NCI-H2029 (cell line): Measurements from ENCODE around the gene GRM5.
"Not testable (repeated sequence)": the region's sequence is repeated elsewhere in the genome, so short reads cannot be mapped to it uniquely, and the experiment has no call there.

Experiments
- DNase-seq: peaks from one replicate; lab custom pipeline; 2025; lab: John Stamatoyannopoulos, UW

The GRM5 gene

DNA sequence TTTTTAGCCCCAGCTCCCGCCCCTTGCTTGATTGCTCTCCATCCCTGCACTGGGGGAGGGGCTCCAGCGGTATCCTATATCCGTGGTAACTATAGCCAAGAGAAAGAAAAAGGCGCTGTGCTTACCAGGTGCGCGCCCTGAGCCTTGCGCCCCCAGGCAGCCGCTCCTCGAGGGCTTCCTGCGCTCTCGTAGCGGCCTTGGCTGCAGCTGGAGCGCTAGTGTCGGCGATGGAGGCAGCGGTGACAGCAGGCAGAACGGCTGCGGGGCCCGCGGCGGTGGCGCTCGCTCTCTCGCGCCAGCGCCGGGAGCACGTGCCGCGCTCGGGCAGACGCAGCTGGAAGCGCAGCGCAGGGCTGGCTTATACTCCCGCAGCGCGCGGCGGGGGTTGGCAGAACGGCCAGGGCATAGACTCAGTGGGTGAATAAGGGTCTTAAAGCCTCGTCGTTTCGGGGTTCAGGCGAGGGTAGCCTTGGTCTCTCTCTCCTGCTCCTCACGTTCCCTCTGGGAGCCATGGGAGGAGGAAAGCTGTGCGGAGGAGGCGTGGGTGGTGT, at the start of gene GRM5:
TSS of gene GRM5 (minus strand) at position 332 of the 551 bp plus-strand sequence. CDS start 18,110 bp downstream, outside the sequence.
- not testable (repeated sequence) for DNase-seq

DNA sequence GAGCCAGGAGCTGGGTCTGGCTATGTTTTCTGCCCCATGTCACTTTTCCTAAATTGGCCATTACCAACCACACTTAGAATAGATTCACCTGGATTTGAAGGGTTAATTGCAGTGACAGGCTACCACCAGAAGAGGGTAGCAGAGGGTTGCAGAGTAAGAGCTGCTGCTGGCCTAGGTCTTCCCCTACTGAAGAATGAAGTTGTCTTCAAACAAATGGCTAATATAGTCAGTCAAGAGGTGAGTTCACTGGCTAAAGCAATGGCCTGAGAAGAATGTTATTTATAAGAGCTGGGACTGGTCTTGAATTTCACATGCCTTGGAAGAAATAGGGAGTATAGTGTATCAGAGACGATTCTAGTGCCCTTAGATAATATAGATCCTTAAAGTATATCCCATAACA, 32.2 kb upstream of the GRM5 start:
- not testable (repeated sequence) for DNase-seq

DNA sequence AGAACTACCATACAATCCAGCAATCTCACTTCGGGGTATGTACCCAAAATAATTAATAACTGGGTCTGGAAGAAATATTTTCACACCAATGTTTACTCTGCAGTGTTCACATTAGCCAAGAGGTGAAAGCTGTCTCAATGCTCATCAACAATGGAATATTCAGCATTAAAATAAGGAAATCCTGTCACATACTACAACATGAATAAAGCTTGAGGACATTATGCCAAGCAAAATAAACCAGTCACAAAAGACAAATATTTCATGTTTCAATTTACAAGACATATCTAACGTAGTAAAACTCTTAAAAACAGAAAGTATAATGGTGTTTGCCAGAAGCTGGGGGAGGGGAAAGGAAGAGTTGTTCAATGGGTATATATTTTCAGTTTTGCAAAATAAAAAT, 28.0 kb upstream of the GRM5 start:
- not testable (repeated sequence) for DNase-seq

DNA sequence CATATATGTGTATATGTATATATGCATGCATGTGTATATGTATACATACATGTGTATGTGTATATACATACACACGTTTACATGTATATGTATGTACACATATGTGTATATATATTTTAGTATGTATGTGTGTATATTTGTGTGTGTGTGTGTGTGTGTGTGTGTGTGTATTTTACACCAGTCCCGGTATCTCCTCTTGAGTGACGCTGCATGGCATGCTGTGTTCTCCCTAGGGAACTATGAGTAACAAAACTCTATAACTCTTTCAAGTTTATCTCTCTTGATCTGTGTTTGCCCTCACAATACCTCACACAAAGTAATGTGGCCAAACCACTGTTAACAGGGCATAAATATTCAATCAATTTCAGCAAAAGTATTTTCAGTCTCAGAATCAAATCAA, 19.2 kb upstream of the GRM5 start:
- DNase-seq, result not testable (repeated sequence)

DNA sequence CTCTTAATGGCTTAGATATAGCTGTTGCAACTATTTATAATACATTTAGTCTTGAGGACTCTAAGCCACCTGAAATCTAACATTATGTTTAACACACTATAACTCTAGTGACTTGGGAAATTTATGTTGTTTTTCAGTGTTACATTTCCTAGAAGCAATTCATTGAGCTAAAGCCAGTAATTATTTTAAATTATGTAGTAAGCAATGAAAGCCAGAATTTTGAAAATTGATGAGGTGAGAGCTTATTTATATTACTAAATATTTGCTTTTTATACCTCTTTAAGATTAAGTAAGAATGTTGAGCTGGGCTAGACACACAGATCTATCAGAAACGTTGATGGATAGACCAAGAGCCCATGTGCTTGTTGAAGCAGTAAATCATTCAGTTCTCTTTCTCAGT, 5.1 kb upstream of the GRM5 start:
- DNase-seq, result not testable (repeated sequence)

DNA sequence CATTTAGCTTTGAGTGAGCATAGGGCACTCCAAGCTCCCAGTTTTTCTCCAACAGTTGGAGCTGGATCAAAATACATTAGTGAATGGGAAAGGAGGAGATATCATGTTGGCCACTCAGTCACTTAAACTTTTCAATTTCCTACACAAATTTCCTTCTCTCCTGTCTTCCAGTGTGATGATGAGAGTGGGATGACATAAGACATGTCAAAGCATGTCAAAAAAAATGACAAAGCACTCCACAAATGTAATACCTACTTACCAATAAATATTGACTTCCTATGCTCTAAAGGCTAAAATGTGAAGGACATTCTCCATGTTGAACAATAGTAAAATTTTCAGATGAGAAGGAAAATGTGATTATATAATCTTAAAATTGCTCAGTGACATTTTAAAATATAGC, 1.5 kb upstream of the GRM5 start:
- no peak for DNase-seq

DNA sequence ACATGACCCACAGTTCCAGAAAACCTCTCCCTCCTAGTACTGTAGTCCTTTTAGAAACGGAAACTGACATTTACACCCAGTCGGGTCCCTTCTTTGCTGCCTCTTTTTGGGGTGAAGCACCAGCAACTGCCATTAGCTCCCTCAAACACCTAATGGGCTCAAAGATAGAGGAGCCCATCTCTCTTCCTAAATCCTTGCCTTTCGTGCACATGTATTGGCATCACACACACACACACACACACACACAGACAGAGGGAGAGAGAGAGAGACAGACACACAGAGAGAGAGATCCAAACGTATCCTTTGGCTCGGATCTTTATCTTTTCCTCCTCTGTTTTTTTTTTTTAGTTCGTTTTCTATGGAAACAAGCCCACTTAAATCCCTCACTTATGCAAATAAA, 716 bp downstream of the GRM5 start:
- DNase-seq, result no peak

DNA sequence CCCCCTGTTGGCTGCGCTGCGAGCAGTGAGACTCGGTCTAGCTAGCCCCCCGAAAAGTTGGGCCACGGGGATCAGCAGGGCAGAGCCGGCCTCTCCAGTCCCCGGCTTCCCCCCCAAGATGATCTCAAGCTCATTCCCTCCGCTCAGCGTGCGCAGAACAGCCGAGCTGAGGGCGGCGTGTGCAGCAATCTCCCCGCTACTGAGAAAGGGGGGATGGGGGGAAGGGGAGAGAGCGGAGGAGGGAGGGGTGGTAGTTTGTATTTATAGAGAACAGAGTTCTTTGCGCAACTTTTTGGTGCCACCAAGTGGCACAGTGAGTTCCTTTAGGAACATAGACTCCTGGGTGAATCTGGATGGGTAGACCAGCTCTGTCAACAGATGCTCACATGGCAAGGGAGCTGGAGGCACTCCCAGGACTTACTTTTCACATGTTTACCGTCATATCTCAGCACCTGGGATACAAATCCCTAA, 2.3 kb downstream of the GRM5 start:
- DNase-seq, result not testable (repeated sequence)

DNA sequence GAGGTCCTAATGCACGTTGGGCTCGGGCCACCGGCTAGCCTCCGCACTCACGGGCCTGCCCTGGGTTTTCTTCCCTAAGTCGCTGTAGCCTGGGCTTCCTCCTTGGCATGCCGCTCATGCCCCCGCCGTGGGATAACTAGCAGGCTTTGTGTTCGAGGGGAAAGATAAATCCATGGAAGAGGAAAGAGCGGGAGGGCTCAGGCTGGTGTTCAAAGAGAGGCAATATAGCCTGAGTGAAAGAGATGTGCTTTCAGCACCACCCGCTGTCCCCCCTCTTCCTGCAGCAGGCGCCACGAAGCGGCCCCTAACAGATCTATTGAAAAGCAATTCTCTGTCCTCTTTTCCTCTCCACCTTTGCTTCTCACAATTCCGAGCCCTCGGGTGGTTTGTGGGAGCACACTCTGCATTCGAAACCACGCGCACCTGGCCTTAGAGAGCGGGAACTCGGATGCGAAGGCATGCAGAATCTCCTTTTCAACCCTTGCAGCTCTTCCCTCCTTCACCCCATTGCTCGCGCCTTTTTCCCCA, 2.9 kb downstream of the GRM5 start:
- not testable (repeated sequence) for DNase-seq

DNA sequence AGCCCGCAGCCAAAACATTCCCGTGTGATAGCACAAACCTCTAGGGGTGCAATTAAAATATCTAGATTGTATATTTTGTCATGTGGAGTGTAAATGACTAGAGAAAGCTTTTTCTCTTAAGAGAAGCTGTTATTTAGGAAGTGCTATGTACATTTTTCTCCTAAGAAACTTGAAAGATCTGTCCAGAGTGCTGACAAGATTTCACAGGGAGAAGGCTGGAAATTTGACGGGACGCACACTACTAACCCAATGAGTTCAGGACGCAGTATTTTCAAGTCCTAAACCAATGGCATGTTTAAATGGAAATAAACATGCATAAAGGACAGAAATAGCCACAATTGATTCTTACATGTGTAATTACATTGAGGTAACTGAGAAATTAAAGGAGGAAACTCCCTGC, 3.9 kb downstream of the GRM5 start:
- not testable (repeated sequence) for DNase-seq

DNA sequence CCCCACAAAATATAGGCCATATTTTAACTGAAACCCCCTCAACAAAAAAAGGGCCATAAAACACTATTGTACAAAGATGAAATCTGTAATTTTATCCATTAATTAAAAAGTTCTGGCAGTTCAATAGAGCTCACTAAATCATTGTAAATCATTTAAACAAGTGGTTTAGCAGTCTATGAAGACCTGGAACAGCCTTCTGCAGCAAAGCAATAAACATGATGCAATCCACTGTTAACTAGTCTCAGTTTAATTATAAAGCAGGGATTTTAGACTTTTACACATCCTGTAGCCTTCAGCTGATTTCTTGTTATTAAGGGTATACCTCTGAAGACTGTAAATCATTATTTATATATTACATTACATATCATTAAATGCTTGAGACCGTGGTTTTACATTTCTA, 8.4 kb downstream of the GRM5 start:
- DNase-seq, result not testable (repeated sequence)

DNA sequence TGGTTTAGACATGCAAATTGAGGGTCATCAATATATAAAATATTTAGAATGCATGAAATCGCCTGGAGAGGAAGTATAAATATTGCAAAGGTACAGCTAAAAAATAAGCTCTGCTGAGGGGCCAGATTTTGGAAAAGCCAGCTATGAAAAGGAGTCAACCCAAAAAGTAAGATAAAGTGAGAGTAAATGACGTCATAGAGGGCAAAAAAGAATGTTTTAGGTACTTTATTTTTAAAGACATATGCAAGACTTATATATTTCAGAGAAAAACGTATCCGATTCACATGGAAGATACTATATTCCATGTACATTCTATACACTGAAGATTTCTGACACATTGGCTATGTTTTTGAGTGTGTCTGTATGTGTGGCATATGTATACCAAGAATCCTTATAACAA, 13.6 kb downstream of the GRM5 start:
- DNase-seq, result no peak

DNA sequence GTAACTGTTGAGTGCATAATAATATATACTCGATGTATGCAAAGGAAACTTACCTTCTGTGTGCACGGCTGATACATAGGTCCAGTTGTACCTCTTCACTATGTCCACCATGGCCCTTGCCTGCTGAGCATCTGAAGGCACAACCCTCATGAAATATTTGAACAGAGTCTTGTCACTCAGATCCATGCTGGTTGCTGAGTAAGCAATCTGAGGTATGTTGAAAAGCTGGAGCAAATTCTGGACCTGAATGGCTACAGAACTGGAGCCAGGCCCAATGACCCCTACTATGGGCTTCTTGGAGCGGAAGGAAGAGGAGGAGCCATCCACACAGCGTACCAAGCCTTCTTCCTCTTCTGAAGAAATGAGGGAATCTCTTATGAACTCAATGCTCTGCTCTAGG, 18.6 kb downstream of the GRM5 start:
- not testable (repeated sequence) for DNase-seq

DNA sequence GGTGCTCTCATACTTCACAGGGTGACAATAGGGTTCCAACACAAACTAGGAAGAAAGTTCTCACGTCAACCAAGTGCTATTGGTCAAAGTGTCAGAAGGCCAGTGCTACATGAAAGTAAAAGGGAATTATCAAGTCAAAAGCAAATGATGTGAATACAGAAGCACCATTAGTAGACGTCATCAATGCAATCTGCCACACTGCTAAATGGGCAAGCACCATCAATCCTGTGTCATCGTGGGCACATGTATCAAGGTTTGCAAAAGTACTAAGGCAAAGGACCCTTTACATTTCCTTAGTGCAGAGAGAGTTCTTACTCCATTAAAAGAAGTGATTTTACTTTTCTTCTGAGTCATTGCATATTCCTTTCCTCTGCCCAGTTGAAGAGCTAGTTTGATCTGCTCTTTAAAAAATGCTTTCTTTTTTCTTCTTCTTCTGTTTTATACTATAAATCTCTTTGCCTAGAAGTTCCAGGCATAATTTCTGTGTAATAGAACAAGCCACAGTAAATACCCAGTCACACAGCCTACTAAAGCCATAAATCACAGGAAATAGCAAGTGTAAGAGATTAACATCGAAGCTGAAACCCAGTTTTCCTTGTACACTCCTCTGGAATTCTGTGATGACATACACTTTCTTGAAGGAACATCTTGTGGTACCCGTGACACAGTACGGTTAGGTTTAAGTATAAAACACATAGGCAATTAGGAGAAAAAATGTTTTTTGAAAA, 21.8 kb downstream of the GRM5 start:
- not testable (repeated sequence) for DNase-seq

DNA sequence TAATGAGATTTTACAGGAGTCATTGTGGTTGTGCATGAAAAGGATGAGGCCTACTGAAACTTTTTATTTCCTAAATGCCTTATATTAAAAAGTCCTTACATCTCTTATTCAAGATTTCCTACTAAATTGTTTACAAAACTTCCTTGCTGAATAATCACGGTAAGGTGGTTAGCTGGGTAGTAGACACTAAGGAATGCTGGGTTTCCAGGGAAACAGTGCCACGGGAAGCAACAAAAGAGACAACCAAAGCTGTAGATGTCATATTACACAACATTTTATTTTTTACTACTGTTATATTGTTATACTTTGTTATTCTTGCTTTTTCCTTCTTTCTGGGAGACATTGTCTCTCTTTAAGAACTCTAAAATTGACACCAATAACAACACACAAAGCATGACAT, 36.1 kb downstream of the GRM5 start:
- DNase-seq, result not testable (repeated sequence)

DNA sequence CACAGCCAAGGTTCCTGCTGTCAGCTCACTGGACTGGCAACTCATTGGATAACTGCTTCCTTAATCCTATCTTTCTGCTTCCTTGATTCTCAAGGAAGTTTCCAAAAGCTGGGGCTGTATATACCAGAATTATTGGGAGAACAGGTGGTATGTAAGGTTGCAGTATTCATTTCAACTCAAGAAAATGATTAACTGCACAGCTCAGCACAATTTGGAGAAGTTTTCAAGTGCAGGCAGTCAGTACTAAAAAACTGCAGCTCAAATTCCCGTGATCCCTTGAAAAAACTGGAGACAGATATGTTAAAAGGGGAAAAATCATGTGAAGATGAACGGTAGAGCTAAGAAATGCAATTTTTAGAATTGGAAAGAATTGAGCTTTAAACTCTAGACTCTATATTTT, 44.4 kb downstream of the GRM5 start:
- no peak for DNase-seq

DNA sequence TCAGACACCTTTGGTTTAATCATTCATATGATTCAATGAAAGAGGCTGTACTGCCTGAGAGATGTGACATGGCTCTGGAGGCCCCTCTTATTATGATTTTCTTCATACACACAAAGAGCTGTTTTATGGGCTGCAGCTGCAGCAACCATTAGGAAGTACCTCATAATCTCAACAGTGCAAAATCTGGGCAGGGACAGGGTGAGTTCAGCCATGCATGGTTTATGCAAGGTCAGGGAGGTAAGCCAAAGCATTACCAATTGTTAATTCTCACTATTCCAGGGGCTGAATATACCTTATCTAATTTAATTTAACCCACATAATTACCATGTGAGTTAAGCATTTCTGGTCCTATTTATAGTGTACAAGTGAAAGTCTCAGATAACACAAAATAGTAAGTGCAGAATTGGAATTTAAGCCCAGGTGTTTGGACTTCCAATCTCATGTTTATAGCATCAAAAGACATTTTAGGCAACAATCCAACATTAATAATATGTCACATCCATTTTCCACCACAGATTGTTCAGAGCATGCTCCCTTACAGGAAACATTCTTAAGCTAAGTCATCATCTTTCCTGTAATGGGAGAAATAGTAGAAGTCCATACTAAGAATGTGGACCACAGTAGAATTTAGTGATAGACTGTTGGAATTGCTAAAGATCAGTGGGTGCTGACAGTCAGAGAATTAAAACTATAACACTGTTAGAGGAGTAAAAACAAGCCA, 45.8 kb downstream of the GRM5 start:
- not testable (repeated sequence) for DNase-seq

DNA sequence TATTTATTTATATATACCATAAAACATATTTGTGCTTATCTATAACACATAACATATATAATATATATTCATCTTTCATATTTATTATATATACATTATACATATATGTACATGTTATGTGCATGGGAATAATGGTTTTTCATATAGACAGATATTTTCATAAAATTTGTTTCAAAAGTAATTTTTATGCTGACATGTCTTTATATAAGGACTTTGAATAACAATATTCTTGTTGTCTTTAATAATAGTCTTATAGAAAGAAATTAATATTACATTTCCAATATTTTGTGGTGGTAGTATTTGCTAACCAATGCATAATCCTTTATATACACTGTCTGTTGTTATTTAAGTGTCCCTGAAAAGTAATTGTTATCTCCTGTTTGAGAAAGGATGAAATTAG, 49.6 kb downstream of the GRM5 start:
- no peak for DNase-seq

DNA sequence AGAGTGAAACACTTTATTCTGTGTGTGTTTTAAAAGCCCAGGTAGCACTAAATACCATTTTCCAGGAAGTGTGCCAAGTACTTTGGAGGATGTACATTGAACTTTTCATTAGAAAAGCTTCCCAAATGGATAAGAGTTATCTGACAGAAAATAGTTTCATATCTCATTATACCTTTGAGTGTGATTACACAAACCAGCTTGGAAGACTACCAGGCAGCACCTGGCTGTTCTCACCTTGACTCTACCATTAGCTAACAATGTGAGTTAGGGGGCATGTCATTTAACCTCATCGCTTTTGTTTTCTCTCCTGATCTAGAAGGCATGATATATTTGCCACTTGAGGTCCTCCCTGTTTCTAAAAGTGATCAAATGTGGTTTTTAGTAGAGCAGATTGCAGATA, 50.2 kb downstream of the GRM5 start:
- no peak for DNase-seq

DNA sequence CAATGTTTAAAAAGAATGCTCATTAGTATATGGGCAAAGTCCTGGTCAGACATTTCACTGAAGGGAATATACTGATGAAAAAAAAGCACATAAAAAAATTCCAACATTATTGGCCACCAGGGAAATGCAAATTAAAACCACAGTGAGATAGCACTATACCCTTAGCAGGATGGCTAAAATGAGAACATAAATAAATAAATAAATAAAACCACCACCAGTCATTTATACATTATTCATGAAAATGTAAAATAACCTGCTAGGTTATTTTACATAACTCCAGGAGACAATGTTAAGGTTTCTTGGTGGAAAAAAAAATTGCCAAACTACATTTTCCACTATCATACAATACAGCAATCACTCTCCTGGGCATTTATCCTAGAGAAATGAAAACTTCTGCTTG, 64.9 kb downstream of the GRM5 start:
- DNase-seq, result not testable (repeated sequence)

DNA sequence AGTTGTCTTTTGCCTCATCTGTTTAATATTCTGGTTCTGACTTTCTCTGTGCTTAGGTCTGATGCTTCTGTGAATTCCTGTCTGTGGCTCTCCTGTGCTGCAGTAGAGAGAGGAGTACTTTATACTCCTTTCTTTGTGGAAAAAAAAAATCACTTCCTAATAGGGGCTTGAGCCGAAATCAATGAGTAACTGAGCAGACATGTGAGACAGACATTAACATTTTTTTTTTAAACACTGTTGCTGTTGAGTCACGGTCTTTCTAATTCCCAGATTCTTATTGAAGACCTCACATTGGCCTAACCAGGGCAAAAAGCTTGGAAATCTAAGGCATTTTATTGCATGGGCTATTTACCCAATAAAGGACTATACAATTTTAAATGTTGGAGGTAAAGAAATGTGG, 86.1 kb downstream of the GRM5 start:
- DNase-seq, result no peak

DNA sequence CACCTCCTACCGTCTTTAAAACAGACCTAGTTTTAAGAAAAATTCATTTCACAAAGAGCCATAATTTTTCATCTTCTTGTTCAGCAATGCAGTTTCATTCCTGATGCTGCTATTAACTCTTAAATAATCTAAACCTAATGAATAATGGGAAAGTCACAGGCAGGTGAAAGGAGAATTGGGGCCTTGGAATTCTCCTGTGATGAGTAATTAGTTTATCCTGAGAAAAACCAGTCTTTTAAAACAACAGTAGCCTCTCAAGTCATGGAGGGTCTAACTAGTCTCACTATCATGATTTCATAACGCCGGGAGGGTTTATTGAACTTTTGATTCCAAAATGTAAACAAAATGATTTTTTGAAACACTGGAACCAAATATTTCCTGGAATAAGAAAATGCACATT, 86.8 kb downstream of the GRM5 start:
- not testable (repeated sequence) for DNase-seq

DNA sequence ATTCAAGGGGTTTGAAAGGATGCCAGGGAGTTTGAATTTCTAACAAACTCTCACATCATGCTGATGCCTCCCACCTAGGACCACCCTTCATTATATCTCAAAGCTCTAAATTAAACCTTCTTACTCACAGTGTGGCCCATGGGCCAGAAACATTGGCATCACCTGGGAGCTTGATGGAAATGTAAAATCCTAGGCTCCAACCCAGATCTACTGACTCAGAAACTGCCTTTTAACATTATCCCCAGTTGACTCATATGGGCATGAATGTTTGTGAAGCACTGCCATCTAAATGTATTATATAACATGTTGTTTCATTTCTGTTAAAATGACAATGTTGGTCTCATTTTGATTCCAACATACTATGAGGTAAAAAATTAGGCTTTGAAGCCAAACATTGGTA, 90.3 kb downstream of the GRM5 start:
- not testable (repeated sequence) for DNase-seq
